DMS153 (cell line): Measurements from ENCODE around the gene MYZAP.
"Not testable (repeated sequence)": the region's sequence is repeated elsewhere in the genome, so short reads cannot be mapped to it uniquely, and the experiment has no call there.

Source experiments
- DNase-seq: peaks from one replicate; lab custom pipeline; 2025; lab: John Stamatoyannopoulos, UW

The MYZAP gene

DNA sequence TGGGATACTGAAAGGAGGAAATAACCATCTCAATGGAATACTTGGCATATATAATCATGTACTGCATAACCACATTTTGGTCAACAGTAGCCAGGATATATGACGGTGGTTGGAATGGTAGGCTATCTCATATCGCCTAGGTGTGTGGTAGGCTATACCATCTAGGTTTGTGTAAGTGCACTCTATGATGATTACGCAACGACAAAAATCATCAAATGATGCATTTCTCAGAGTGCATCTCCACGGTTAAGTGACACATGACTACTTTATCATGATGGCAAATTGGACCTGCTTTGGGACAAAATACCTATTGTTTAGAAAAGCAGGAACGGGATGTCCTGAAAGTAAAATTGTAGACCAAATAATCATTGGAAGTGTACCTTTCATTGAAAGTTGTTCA, 2.8 kb downstream of the MYZAP start:
- DNase-seq: no peak

DNA sequence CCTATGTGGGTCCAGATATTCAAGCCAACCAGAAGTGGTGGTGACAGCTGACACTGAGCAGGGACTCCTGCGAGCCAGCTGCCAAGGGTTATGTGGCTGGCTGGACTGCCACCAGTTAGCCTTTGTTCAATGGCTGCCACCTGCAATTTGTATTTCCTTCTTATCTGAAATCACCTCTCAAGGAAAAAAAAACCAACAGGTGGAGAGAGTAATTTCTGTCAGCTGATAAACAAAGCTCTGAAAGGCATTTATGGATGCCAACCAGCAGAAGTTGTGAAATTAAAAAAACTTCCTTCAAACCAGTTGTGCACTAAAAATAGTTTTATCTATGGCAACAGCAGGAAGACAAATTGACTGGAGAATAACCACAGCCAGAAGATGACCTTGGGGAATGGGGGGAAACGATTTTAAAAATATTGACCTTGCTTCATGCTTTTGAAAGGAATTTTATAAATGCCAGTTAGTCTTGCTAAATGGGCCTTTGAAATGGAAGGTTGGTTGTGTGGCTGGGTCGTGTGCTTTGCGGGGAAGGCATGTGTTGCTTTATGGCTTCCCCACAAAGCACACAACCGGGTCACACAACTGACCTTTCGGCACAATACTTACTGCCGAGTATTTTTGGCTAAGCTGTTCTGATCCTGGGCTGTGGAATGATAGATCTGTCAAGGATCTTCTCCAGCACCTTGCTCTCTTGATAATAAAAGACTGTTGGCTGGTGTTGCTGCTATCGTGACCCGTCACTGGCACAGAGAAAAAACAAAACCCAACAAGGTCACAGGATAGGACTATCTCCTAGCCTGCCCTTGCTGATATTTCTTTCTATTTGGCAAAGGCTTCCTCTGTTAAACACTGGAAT, 3.5 kb downstream of the MYZAP start:
- peak; percentile 40 for DNase-seq

DNA sequence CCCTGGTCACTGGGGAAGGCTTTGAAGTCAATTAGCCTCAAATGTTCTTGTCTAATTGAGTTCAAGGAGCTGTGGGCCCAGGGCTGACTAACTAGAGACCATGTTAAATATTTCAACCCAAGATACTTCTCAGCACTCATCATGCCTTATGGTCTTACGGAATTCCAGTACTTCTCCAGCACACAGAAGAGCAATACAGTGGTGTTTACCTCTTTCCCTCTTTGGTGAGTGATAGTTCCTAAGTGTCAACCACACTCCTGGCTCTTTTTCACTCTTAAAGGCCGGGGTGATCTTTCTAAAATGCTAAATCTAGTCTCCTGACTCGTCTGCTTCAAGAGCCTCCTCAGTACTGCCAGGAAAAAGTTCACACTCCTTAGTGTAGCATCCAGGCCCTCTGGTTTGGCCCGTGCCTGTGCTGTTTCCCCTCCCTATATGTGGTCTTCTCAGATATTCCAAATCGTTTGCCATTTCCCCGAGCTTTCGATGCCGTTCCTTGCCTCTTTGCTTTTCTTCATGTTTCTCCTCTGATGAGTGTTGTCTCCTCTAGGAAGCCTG, 4.7 kb downstream of the MYZAP start:
- no peak for DNase-seq

DNA sequence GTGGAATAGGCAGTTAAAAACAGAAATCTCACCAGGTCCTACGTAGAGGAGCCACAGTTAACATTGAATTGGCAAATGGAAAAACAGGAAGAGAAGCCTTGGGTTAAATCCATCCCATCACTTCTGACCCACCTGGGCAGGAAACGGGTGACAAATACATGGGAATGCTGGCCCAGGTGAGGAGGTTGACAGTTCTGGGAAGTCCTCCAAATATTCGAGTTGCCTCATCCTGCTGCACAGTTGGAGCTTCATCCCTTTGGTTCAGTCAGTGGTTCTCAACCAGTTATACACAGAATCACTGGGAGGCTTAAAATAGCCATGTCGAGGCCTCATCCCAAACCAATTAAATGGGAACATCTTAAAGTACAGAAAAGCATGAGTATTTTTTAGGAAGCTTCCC, 5.3 kb downstream of the MYZAP start:
- DNase-seq: no peak

DNA sequence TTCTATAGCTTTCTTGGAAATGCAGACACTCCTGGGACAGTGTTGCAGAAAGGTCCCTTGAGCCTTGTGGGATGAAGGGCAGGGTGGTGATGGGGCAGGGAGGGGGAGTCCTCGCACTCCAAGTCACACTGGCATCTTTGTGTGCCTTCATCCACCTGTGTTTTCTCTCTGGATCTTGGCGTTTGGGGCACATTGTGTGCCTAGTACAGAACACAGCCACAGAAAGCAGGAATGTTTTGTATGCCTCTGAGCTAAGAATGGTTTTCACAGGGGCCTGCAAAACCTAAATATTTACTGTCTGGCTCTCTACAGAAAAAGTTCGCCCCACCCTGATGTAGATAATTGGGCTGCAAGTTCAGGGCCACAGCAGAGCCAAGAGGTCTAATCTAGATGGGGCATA, 5.7 kb downstream of the MYZAP start:
- DNase-seq: no peak

DNA sequence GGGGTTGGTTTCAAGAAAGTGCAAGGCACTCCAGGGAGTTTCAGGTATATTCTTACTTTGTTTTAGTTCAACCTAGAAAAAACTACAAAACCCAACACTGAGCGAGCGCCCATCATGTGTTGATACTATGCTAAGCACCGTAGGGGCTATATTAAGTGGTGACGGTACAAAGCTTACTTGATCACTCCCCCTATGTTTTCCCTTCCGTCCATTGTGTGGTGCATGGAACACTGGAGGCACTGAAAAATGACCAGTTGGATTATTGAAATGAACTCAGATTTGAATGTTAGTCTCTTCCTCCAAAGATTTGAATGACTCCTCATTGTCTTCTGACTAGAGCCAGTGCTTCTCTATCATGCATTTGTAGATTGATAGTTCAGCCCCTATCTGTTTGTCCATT, 6.6 kb downstream of the MYZAP start:
- no peak for DNase-seq

DNA sequence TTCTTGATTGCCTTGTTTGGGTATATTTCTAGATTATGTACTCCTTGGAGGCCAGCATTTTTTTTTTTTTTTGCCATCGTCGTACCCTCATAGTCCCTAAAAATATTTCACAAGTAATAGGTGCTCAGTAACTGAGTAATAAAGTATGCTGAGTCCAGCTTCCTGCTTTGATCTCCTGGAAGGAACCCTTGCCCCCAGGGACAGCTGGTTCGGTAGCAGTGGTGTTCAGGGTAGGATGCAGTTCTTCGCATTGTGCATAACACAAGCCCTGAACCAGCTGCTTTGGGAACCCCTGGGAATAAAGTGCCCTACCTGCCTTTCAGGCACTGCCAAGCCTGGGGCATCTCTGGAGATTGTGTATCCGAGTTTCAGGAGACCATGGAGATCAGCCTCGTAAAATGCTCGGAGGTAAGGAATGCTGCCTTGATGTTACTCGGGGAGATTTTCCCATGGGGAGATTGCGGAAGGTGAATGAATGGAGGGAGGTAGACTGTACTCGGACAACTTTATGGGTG, 7.6 kb downstream of the MYZAP start:
- no peak for DNase-seq

DNA sequence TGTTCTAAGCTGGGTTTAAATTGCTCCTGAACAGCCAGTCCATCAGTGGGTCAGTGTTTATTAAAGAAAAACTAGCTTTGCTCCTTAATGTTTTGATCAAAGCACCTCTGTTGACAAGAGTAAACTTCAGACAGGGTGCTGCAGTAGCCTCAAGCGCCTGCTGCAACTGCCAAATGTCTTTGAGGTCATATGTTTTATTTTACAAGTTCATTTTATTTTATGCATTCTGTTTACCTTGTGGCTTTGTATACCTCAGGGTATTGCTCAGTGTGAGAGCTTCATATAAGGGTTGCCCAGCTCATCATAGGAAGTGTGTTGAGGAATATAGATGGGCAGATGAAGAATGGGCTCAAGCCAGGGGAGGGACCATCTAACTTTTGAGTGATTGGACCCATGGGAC, 8.5 kb downstream of the MYZAP start:
- no peak for DNase-seq

DNA sequence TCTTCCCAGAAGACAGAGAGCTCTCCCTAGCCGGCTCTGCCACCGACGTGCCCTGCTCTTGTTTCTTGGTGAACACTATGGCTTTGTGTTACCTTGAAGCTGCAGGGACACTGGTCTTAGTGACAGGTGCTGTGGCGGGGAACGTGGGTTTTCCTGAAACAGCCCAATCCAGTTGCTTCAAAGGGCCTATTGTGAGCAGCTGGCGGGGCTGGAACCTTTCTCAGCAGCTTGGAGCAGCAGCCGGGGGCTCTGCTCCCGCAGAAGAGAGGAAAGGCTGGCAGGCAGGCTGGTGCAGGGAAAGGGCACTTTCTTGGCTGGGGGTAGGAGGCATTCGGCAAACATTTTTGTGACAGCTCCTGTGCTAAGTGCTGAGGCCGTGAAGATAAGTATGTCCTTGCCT, 12.8 kb downstream of the MYZAP start:
- no peak for DNase-seq

DNA sequence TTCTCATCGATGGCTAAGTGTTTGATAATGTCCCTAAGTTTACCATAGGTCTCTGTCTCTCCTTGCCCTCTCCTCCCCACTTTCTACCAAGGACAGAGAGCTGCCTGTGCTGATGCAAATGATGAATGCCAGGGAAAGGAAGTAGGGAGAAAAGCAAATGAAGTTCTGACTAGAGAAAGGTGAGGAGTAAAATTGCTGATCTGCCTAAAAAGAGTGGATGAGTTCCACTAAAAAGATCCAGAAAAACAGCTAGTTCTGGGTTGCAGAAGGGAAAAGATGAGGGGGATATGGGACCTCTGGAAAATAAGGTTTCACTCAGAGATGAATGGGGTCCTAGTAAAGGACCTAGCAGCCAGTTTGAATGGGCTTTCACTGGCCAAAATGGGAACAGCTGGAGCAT, 13.8 kb downstream of the MYZAP start:
- DNase-seq: no peak

DNA sequence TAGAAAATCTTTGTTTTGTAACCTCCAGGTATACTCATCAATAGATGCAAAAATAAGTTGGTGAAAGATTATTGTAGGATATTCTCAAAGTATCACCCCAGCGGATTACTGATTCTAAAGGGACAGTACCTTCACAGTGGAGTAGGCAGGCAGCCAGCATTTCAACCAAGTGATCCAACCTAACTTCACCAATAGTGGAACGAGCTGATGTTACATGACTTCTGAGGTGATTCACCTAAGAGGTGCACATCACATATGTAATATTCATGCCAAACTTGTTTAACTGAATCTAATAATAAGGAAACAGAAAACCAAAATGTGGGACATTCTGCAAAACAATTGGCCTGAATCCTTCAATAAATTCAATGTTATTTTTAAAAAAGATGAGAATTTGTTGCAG, 14.3 kb downstream of the MYZAP start:
- no peak for DNase-seq

DNA sequence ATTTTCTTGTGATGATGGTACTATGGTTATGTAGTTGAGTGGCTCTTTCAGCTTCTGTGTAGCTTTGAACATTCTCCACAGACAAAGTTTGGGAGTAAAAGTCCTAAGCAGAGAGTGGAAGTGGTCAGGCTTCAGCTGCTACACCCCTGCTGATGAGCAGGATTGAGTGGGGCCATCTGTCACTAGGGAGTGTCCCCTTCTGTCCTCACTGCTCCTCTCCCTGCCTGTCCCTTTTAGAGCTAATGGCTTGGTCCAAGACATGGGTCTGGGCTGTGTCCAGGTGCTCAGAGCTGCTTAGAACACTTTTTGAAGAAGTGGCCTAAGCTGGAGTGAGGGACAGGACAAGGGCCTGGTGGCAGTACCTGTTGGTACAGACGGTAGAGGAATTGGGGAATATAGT, 15.1 kb downstream of the MYZAP start:
- DNase-seq: no peak

DNA sequence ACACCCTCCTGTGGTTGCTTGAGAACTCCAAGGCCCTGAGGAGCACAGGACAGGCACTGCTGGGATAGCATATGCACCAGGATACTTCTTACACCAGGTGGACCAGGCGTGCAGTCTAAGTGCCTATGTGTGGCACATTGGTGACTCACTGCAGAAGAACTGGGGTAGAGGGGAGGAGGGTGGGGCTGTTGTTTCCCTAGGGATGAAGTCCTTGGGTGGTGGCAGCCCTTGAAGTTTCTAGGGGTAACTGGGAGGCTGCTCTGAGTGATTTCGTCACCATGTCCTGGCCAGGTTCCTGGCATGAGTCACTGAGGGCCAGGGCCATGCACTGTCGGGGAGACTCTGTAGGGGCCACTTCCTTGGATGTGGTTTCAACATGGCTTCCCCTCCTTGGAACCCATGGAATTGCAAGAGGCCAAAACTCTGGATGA, 15.9 kb downstream of the MYZAP start:
- no peak for DNase-seq

DNA sequence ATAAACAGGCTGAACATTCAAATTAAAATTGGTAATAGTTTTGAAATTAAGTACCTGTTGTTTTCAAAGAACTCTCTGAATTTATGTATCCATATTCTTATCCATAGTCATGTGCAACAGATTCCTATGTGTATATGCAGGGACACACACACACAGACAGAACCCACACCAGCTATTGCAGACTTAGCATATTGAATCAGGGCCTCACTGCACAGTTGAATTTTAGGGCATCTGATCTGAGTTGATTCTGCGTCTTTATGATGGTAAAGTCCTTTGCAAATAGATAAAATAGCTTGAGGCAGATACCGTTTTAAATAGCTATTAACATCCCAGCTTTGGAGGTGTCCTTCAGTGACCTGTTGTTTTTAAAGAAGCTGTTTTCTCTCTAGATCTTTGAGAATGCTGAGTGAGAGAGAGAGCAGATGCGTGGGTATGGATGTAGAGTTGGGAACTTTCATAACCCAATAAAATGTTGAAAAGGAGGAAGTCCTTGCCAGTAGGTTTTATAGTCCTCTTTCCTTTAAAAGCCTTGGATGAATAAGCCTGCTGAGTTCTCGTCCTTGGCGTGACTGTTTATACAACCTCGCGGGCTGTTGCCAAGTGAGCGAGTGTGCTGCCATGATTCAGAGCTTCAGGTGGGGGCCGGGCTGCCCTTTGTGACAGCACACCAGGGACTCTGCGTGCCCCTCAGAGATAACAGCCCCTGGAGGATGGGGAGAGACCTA, 18.3 kb downstream of the MYZAP start:
- peak; percentile 60 for DNase-seq

DNA sequence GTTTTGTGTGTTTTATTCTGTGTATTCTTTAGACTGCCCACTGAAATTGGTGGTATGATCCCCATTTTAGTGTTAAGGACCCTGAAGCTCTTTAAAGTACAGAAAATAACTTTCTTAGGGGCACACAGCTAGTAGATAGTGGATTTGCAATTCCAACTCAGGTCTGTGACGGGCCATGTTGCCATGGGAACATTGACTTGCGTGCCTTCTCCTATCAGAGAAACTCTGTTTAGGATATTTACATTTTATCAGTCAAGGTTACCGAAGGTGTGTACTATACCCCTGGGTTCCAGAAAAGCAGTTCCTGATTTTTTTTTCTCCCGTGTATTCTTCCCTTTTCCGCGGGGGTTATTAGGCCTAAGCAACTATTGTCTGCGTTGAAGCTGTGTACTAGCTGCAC, 19.4 kb downstream of the MYZAP start:
- no peak for DNase-seq

DNA sequence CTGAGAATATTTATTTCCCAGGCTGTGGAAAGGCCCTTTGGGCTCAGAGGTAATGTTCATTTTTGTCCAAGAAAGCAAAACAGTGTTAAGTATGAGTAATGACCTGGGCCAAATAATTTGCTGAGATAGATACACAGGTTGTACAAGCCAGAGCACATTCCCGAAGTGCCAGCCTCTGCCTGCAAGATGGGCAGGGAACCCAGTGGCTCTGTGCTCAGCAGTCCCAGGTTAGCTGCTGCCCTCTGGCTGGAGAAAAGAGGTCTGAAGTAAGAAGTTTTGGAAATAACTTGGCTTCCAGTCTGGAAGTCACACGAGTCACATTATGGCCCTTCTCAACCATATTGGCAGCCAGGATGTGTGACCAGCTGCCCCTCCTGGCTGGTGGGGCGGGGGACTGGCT, 20.2 kb downstream of the MYZAP start:
- no peak for DNase-seq

DNA sequence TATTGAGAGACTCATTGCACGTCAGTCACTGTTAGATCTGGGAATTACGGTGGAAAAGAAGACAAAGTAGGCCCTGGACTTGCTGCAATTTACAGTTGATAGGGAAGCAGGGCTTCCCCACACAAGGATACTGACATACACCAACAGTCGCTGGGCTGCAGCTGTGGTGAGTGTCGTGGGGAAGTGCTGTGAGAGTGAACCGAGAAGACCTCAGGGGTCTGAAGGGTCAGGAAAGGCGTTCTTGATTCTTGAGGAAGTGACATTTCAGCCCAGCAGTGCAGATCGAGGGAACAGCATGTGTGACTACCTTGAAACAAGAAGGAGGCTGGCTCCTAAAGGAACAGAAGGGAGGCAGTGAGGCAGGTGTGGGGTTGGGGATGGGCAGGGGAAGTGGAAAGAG, 22.5 kb downstream of the MYZAP start:
- DNase-seq: no peak

DNA sequence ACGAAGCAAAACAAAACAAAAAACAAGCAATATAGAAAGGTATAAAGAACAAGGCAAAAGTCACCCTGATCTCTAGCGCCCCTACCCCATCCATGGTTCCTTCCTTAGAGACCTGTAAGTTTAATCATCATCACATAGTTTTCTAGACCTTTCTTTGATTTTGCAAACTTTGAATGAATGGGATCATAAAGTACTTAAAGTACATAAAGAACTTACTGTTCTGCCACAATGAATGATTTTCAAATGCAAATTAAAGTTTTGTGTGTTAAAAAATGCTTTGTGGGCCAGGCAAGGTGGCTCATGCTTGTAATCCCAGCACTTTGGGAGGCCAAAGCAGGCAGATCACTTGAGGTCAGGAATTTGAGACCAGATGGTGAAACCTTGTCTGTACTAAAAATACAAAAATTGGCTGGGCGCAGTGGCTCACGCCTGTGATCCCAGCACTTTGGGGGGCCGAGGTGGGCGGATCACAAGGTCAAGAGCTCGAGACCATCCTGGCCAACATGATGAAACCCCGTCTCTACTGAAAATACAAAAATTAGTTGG, 24.3 kb downstream of the MYZAP start:
- DNase-seq: not testable (repeated sequence)

DNA sequence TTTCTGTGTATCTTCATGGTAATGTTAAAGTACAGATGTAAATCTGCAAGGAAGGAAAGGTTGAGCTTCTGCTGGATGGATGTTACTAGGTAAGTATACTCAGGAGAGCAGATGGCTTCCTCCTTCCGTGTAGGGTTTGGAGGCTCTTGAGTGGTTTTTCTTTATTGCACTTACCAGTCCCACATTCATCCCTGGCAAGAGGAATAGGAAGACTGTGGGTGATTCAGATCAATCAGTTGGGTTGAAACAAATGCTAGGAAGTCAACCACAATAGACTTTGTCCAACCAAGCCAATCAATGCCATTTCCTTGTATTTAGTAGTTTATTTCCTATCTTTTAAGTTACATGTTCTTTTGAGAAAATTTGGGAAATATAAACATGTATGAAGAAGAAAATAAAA, 26.6 kb downstream of the MYZAP start:
- DNase-seq: no peak

DNA sequence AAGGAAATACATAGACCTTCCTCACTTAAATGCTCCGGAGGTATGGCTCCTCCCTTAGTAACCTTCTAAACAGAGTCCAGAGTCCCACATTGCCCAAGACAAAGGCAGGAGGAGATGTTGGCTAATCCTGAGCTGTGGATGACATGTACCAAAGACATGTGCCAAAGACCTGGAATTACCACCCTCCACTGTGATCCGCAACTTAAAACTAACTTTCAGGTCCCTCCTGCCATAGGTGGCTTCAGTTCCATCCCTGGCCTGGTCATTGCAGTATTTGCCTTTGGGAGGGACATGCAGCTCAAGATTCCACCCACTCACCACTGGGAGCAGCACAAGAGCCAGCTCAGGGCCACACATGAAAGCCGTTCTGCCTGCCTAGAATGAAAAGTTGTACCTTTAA, 28.0 kb downstream of the MYZAP start:
- DNase-seq: no peak

DNA sequence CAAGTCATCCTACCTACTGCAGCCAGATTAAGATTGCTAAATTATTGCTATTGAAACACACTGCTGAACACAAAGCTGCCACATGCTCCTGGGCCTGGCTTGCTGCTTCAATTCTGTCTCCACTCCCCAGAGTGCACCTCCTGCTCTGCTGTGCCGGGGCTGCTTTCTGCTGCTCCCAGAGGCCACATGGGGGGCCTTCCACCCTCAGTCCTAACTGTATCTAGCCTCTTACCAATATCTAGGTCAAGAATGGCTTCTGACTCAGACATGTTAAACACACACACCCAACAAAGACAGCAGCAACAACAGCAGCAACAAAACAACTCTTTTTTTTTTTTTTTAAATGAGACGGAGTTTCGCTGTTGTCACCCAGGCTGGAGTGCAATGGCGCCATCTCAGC, 33.0 kb downstream of the MYZAP start:
- DNase-seq: no peak

DNA sequence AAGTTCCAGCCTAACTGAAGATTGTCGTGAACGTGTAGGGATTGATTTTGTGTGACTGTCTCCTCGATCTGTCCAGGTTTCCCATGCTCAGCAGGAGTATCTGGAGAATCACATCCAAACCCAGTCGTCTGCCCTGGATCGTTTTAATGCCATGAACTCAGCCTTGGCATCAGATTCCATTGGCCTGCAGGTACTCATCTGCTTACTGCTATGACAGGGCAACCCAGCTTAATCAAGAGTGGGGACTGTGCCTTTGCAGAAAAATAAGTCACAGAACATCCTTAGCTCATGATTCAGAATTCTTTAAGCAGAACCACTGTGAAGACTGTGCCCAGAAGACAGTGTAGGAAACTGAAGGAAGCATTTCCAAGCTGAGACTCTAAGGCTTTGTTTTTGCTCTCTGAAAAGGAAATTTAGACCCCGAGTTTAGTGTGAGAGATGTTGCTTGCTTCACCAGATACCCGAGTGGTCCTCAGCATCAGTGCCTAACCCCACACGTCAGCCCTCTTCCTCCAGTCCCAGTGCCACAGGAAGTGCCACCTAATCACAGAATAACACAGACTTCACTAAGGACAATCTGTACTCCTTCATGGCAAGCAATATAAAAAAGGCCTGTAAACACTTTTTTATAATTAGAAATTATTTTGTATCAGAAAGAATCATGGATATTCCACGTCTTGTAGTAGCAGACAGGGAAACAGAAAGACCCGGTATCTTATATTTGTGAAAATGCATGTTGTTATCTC, 34.2 kb downstream of the MYZAP start:
- DNase-seq: no peak
